Upper lobe of right lung (tissue), 1 donor: ENCODE data around the gene NUP58. TPM values are rescaled to one million over a fixed set of nuclear protein-coding genes. Genes with fewer than 3 reads are reported as not detected.

Experiments used
- ATAC-seq: fragments of 200-7000 bp; cut with Tn5 transposase; one replicate; pipeline ENCODE4 v1.9.1; 2020; ENCODE audit warnings: mild to moderate bottlenecking, moderate library complexity
- DNase-seq: peaks from one replicate; pipeline ENCODE4 v3.0.0-alpha.2; 2020
- H3K27ac ChIP-seq: fragments of 200-600 bp; one replicate; pipeline ENCODE4 v1.8.0; 2022
- H3K27me3 ChIP-seq: fragments of 200-600 bp; one replicate; pipeline ENCODE4 v1.8.0; 2022; ENCODE audit warnings: mild to moderate bottlenecking
- H3K36me3 ChIP-seq: fragments of 200-600 bp; one replicate; pipeline ENCODE4 v1.8.0; 2022
- H3K4me1 ChIP-seq: fragments of 200-600 bp; one replicate; pipeline ENCODE4 v1.8.0; 2022
- H3K4me3 ChIP-seq: fragments of 200-600 bp; one replicate; pipeline ENCODE4 v1.8.0; 2022; ENCODE audit warnings: mild to moderate bottlenecking
- H3K9me3 ChIP-seq: fragments of 200-600 bp; one replicate; pipeline ENCODE4 v1.8.0; 2022
- intact Hi-C: fragments of 100-400 bp; cut with DNase I; formaldehyde crosslinking; loops from one replicate; pipeline ENCODE4 v1.11.0; 2022
- total RNA-seq: library from RNA; stranded (reverse); fragmentation: NEBNext Ultra II Directional; extraction: Animal tissue kit (Norgen Biotek cat#: 25700); gene quantifications from one replicate; pipeline ENCODE4 v1.2.1, GENCODE V29; 2021
- TF ChIP-seq, protein P1 (sequence below): fragments of 200-600 bp; IDR thresholded peaks from one replicate; pipeline ENCODE4 v1.8.0; 2022; ENCODE audit warnings: antibody characterized with exemption
- donor health status: DM: no; HTN: yes; CAD: no; lungs with severe emphysema.

The NUP58 gene
- total RNA-seq, 1 donor from 2014 or later, result 77.6 TPM

DNA sequence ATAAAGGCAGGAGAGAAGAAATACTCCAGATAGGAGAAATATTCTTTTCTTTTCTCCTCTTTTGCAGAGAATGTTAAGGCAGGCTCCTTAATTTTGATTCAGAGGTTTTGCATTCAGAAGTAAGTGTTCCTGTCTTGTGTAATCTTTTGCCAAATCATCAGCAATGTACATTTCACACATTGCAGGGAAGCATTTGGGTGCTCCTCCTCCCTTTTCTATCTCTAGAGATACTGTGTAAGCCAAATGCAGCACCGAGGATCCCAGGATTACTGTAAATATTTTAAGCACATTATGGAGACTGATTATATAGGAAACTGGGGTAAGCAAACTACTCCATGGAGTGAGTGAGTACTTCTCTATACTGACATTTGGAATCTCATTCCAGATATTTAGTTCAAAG is 77.6 kb downstream of the NUP58 start:
- intact Hi-C loops, result no loop called here
- no peak for DNase-seq
- Histone ChIP-seq H3K9me3 (no peaks in the 10 kb centered on the region), H3K36me3 (no peaks in the 10 kb centered on the region), H3K27ac (no peak overlapping the region), H3K27me3 (peaks cover 33% of the 10 kb centered on the region), H3K4me3 (no peak overlapping the region), H3K4me1 (no peaks in the 10 kb centered on the region)
- TF ChIP-seq, protein P1, sequence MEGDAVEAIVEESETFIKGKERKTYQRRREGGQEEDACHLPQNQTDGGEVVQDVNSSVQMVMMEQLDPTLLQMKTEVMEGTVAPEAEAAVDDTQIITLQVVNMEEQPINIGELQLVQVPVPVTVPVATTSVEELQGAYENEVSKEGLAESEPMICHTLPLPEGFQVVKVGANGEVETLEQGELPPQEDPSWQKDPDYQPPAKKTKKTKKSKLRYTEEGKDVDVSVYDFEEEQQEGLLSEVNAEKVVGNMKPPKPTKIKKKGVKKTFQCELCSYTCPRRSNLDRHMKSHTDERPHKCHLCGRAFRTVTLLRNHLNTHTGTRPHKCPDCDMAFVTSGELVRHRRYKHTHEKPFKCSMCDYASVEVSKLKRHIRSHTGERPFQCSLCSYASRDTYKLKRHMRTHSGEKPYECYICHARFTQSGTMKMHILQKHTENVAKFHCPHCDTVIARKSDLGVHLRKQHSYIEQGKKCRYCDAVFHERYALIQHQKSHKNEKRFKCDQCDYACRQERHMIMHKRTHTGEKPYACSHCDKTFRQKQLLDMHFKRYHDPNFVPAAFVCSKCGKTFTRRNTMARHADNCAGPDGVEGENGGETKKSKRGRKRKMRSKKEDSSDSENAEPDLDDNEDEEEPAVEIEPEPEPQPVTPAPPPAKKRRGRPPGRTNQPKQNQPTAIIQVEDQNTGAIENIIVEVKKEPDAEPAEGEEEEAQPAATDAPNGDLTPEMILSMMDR, result no peak
- ATAC-seq, result no peak

DNA sequence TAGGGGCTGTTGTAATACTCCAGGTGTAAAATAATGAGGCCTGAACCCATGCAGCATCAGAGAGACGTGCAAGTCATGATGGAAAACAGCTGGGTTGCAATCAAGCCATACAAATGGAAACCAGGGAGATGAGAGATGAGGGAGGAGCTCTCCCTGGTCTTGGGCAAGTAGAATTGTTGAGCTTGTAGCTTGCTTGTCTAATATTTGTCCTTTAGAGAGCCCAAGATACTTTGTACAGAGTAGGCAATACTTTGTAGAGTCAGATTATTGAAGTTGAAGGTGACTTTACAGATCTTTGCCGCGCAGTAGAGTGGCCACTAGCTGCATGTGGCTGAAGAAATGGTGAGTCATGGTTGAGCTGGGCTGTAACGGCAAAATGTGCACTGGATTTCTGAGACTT is 78.7 kb downstream of the NUP58 start:
- TF ChIP-seq, protein P1, result no peak
- Histone ChIP-seq H3K4me3 (no peak overlapping the region), H3K4me1 (no peaks in the 10 kb centered on the region), H3K9me3 (no peaks in the 10 kb centered on the region), H3K27me3 (peaks cover 22% of the 10 kb centered on the region), H3K36me3 (no peaks in the 10 kb centered on the region), H3K27ac (no peak overlapping the region)
- ATAC-seq (no peak), DNase-seq (no peak)
- intact Hi-C loops, result no loop called here

DNA sequence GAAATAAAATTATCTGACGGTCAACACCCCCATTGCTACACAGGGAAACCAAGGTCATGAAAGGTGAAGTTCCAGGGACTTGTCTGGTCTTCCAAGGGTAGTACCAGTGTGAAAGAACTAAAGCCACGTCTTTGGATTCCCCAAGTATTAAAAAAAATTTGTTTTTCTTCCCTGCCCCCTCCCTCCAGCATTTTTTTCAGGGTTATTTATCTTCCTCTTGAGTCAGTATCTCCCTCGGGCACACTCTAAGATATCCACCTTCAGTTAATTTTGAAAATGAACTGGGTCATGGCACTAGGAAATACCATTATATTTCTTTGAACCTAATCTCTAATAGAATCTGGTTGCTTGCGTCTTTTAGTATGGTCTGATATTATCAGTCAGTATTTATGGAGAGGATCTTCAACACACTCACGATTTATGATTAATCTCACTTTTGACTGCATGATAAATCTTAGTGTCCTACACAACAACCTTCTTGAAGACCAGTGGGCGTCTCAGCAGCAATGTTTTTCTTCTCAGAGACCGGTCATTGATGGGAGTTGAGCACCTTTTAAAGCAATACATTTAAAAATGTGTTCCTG is 79.4 kb downstream of the NUP58 start:
- Histone ChIP-seq H3K4me3 (no peak overlapping the region), H3K36me3 (no peaks in the 10 kb centered on the region), H3K9me3 (no peaks in the 10 kb centered on the region), H3K4me1 (no peaks in the 10 kb centered on the region), H3K27me3 (peaks cover 15% of the 10 kb centered on the region), H3K27ac (no peak overlapping the region)
- DNase-seq, result no peak
- intact Hi-C loops, result no loop called here
- ATAC-seq, result no peak
- TF ChIP-seq, protein P1, result no peak

DNA sequence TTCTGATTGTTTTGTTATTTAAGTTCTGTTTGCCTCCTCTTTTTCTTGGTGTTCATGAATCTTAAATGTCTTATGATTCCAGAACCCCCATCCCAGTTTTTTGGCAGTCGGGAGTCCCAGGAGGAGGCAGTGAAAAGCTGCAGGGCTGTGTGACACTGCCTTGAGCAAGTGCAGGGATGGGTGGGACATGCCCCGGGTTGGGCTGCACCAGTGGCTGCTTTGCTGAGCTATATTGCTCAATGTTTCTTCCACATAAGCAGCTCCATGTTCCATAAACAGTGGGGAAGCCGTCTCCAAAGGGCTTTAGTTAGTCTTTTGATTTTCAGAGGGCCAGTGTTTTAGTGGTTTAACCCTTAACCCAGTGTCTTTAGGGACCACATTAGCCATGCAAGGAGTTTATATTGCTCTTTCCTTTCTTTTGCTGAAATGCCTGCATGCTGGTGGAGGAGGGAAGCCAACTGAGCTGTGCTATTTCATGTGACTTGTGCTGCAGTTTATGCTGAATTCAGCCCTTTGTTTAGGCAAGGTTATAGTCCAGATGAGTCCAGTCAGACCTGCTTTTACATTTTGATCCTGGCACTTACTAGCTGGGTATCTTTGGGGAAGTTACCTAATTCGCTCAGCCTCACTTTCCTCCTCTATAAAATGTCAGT is 83.5 kb downstream of the NUP58 start:
- H3K36me3 ChIP-seq, result no peaks in the 10 kb centered on the region
- peaks cover 10% of the 10 kb centered on the region for H3K27me3 ChIP-seq
- intact Hi-C loops, result no loop called here
- H3K9me3 ChIP-seq, result no peaks in the 10 kb centered on the region
- TF ChIP-seq, protein P1, result no peak
- no peak for ATAC-seq
- DNase-seq, result no peak
- no peaks in the 10 kb centered on the region for H3K4me1 ChIP-seq
- H3K4me3 ChIP-seq, result no peak overlapping the region
- H3K27ac ChIP-seq, result no peak overlapping the region

DNA sequence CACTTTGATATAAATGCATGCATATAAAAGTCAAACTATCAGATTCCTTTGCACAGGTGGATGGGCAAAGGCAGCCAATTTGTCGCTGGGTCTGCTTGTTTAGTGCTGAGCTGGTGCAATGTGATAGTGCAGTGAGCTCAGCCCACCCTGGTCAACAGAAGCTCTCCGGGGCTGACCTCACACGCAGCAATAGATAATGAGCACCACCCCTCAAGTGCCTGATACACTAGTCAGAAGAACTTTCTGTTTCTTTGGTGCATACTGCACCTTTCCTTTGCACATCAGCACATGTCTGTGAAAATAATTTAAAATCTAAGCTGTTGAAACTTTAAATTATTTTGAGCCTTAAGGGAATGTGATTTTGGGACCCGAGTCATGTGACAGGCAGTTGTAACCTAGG is 90.5 kb downstream of the NUP58 start:
- no peak overlapping the region for H3K27ac ChIP-seq
- DNase-seq (no peak), ATAC-seq (no peak)
- no peaks in the 10 kb centered on the region for H3K9me3 ChIP-seq
- H3K36me3 ChIP-seq, result no peaks in the 10 kb centered on the region
- H3K27me3 ChIP-seq, result peaks cover 10% of the 10 kb centered on the region
- no peaks in the 10 kb centered on the region for H3K4me1 ChIP-seq
- TF ChIP-seq, protein P1, result no peak
- no peak overlapping the region for H3K4me3 ChIP-seq
- intact Hi-C loops, result no loop called here

Other genes with a start within 250 kb of the NUP58 start
- gene PABPC3, start 205.5 kb upstream of the NUP58 start, total RNA-seq, result 0.12 TPM
- gene AMER2, start 129.3 kb upstream of the NUP58 start, total RNA-seq, result not detected
- 20.1 TPM for gene MTMR6, start 14.1 kb upstream of the NUP58 start, total RNA-seq
- gene ATP8A2, start 70.3 kb downstream of the NUP58 start, total RNA-seq, result 1.9 TPM